GM19395 (cell line): ENCODE data around the gene BUB3.

Source experiments
- ATAC-seq: cut with Tn5 transposase; IDR thresholded peaks from one replicate; pipeline ENCODE4 v1.9.1; 2021; ENCODE audit warnings: mild to moderate bottlenecking, moderate library complexity; ENCODE audit not compliant: unreplicated experiment

Gene BUB3

GRCh38 chr10:123154092-123154710, at the start of gene BUB3:
TSS of gene BUB3 (plus strand) at chr10:123154402. CDS start at chr10:123154918, 516 bp downstream.
- ATAC-seq, result peak; percentile 91

DNA sequence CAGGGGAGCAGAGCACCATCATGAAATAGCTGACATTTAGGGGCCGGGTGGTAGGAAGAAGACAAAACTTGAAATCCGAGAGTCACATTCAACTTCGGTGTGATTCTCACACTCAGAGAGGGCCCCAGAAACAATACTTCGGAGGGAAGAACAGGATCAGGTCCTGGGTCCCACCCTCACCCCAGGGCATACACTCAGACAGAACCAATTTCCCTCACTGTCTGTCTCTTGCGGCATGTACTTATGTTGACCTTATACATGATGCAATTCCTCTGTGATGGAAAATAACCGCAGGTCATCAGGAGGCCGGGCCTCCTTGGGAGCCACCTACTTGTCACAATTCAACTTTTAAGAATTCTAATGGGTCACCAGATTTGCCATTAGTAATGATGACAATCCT, 44.7 kb upstream of the BUB3 start:
- no peak for ATAC-seq

GRCh38 chr10:123117644-123118417, 36.4 kb upstream of the BUB3 start:
- no peak for ATAC-seq

DNA sequence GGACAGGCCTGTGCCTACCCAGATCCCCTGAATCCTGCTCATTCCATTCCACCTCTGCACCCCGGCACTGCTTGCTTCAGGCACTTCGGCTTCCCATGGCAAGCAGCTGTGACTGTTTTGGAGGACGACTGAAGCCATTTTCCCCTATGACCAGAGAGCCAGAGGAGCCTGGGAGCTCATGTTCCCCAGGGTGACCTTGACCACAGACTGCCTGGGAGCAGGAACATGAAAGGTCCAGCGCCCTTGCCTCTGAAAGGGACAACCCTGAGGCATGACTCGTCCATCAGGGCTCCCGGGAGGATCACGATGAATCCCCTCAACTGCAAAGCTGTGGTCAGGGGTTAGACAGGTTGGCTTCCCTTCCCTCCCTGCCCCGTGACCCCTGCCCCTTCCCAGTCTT, 35.1 kb upstream of the BUB3 start:
- no peak for ATAC-seq

DNA sequence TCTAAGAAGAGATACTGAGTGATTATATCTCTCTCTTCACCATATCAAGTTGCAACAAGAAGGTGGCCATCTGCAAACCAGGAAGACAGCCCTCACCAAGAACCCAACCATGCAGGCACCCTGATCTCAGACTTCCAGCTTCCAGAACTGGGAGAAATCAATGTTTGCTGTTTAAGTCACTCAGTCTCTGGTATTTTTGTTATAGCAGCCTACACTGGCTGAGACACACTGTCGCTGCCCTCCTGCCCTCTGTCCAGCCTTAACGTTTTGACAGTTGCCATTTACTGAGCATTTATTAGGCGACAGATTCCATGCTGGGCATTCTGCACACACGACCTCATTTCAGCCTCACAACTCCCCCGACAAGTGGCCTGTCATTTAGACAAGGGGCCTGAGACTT, 28.0 kb upstream of the BUB3 start:
- ATAC-seq, result no peak

DNA sequence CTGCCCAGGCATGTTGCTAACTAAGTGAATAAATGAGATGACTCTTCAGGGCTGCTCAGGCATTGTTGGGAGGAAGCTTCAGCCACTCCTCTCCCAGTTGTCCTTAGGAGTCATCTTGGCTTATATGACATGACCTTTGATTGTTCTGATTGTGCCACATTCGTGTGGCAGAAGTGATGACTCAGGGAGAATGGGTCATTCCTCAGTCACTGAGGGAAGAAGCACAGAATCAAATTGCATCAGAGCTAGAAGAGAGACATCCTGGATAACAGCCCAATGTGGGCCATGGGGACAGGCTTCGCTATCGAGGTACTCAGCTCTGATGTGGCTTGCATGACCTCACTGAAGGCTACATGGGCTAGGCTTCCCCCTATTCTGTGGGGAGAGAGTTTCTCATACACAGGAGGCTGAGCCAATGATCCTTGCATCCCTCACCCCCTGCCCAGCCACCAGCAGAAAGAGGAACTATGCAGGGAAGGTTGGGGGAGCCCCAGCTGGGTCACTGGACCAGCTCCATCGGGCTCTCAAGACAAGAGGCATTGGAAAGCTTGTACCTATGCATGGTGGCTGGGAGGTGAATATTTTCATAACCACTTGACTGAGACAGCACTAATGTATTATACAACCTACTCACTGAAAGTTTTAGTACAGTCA, 24.5 kb upstream of the BUB3 start:
- no peak for ATAC-seq

DNA sequence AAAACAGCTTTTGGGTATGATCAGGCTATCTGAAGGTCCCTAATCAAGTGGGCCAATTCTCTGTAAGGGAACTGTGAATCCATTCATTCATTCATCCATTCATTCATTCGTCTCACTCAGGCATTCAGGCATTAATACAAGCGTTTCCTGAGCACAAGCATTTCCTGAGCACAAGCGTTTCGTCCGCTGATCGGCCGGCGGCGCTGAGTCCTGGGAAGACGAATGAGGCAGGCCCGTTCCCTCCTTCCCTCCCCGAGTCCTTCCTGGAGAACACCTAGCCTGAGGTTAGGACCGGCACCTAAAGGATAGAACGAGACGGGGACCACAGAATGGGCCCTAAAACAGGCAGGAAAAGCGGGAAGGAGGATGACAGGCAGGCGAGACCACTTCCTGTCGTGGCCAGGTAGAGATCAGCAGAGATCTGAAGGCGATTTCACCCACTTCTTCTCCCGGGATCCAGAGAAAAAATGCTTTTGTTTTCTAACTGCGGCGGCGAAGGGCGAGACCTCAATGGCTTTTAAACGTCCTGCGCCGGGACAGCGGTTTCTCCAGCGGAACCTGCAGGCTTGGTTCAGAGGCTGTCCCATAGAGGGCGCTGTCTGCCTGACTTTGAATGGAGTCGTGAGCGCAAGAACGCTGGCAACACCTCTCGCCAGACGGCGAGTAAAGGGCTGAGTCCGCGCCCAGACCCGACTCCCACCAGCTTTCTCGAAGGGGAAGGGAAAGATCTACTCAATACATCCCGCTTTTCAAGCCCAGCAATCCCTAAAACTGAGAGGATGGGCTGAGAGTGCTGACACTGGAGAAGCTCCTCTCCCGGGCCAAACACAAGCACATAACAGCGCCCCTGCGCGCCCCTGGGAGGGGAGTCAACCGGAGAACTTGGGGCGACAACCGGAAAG, 21.4 kb upstream of the BUB3 start:
- no peak for ATAC-seq

- no peak for ATAC-seq
These were observed 20.5 kb upstream of the BUB3 start for GRCh38 chr10:123133541-123134342.

DNA sequence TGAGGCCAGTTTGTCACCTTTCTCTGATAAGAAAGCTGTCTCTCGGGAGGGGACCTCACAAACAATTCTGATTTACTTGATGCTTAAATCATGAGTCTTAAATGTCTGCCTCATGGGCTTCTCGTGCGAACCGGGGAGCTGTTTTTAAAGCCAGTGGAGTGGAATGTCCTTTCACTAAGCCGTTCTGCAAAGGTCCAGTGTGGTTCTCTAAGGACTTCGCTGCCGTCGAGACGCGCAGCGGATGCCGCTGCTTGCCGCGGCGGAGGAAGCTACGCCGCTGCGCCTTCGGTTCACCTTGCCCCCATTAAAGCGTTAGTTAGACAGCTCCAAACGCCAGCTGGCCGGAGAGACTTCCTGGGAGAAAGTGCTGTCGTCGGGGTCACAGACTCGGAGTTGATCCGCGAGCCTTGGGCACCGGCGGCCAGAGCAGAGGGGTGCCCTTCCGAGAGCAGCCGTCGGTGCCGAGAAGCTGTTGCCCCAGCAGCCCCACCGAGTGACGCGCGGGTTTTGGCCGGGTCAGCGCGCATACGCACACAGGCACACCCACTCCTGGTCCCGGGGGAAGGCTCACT, 19.8 kb upstream of the BUB3 start:
- no peak for ATAC-seq

DNA sequence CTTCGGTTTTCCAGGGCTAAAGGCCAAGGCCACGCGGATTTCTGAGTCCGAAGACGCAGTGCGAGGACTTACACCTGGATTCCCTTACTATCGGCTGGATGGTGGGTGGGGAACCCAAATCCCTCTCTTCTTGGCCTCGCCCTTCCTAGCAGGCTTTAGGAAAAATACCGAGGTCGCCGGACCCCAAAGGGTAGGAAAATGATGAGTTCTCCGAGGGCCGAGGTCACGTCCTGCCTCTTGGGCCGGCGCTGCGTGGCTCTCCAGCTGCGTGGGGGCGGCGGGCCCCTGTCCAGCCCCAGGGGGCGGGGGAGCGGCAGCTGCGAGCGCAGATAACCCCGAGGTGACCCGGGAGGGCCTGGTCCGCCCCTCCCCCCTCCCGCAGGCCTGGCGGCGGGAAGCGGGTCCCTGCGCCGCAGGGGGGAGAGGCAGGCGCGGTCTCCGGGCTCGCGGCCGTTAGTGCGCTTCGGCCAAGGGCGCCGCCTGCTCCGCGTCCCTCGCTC, 19.2 kb upstream of the BUB3 start:
- no peak for ATAC-seq

DNA sequence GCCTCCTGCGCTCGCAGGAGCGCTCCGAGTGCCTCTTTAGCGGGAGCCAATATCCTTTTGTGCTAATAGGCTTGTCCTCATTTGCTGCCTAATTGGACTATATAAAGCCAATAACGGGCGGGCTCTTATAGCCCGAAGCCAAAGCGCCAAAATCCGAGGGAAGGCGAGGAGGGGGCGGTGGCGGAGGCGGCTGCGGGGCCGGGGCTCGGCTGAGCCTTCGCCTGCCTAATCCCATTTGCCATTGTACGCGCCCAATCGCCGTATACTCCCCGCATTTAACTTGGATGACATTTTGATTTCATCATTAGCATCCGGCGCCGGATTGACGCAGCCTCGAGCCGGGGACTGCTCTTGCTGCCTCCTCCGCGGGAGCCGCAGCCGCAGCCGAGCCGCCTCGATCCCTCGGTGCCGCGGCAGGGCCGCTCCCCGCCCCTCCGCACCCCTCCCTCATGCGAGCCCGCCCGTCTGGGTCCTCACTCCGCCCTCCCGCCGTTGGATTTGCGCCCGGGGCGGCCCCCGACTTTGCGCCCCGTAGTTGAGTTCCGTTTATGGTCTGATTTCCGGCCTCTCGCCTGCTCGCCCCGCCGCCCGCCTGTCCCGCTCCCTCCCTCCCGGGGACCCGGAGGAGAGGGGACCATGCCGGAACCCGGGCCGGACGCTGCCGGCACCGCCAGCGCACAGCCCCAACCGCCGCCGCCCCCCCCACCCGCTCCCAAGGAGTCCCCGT, 18.6 kb upstream of the BUB3 start, which contains the start of gene HMX3:
Gene HMX3, plus strand, starts transcription at position 556 of the 727 bp plus-strand sequence. Its CDS starts 81 bp downstream, at position 637.
- no peak for ATAC-seq

- no peak for ATAC-seq
These were observed 17.9 kb upstream of the BUB3 start for GRCh38 chr10:123136221-123136805.

DNA sequence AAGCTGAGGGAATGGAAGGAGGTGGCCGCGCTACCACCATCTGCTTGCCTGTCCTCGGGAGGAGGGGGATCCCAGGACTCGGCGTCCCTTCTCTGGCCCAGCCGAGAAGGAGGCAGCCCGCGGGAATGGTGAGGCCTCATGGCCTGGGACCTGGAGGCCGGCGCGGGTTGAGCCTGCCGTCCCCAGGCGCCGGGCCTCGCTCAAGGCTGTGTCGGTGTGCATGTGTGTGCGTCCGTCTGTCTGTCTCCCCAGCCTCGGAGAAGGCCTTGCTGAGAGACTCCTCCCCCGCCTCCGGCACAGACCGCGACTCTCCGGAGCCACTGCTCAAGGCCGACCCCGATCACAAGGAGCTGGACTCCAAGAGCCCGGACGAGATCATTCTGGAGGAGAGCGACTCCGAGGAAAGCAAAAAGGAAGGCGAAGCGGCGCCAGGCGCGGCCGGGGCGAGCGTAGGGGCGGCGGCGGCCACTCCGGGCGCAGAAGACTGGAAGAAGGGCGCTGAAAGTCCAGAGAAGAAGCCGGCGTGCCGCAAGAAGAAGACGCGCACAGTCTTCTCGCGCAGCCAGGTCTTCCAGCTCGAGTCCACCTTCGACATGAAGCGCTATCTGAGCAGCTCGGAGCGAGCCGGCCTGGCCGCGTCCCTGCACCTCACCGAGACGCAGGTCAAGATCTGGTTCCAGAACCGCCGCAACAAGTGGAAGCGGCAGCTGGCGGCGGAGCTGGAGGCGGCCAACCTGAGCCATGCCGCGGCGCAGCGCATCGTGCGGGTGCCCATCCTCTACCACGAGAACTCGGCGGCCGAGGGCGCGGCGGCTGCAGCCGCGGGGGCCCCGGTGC, 17.2 kb upstream of the BUB3 start:
- ATAC-seq, result no peak

GRCh38 chr10:123139165-123139520, 15.1 kb upstream of the BUB3 start:
- ATAC-seq, result no peak

- no peak for ATAC-seq
These were observed 14.6 kb upstream of the BUB3 start for GRCh38 chr10:123139521-123140163.

- no peak for ATAC-seq
These were observed 13.8 kb upstream of the BUB3 start for GRCh38 chr10:123140164-123140982.
